GM18907 (cell line): ENCODE results near the gene CLRN3.

Source experiments
- ATAC-seq: cut with Tn5 transposase; IDR thresholded peaks from one replicate; pipeline ENCODE4 v1.9.1; 2021; ENCODE audit warnings: mild to moderate bottlenecking, moderate library complexity; ENCODE audit not compliant: unreplicated experiment

CLRN3 gene, protein sequence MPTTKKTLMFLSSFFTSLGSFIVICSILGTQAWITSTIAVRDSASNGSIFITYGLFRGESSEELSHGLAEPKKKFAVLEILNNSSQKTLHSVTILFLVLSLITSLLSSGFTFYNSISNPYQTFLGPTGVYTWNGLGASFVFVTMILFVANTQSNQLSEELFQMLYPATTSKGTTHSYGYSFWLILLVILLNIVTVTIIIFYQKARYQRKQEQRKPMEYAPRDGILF

DNA sequence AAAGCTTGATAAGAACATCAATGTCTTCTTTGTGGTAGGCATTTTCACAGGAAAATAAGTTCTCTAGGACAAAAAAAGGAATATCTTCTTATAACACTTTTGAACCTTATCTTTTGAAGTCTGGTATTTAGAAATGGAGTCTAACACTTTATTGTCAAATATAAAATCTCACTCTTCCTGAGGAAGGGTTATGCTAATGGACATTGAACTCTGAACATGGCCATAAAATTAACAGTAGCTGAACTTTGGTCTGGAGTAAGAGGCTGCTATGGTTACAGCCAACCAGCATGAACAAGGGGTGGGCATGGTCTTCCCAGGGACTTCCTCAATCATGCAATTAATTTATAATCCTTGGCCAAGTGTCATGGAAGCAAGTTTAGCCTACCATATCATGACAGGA is at the start of gene CLRN3:
CLRN3 (minus strand) TSS at position 199 of the 400 bp plus-strand sequence; CDS start at position 42, 157 bp downstream.
- no peak for ATAC-seq

DNA sequence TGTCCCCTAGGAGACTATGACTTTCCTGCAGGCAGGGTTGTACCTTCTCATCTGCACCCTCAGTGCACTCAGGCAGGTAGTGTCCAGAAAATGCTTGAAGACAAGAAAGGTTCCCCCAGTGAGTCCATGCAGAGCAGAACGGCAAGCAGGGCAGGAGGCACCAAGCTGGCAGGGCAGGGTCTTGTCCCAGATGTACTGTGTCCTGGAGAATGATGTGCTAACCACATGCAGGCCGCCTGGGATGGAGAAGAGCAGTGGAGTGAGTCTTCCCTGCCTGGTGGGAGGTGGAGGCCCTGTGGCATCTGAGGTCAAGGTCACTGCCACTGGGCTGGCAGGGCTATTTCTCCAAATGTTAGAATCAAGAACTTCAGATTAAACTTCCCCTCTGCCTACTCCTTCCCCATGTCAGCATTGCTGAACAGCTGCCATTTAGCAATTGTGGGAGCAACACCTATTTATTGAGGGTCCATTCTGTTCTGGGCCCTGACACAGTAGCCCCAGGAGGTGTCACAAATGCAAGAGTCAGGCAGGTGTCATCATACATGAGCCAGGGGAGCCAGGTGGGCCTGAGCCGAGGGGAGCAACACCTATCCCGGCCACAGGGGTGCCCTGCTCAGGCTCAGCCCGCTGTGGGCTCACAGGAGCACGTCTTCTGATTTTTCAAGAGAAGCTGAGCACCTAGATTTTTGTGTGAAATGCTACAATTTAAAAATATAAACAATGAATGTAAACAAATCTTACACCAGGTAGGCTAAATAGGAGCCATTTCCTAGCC is 48.3 kb upstream of the CLRN3 start:
- ATAC-seq, result no peak

DNA sequence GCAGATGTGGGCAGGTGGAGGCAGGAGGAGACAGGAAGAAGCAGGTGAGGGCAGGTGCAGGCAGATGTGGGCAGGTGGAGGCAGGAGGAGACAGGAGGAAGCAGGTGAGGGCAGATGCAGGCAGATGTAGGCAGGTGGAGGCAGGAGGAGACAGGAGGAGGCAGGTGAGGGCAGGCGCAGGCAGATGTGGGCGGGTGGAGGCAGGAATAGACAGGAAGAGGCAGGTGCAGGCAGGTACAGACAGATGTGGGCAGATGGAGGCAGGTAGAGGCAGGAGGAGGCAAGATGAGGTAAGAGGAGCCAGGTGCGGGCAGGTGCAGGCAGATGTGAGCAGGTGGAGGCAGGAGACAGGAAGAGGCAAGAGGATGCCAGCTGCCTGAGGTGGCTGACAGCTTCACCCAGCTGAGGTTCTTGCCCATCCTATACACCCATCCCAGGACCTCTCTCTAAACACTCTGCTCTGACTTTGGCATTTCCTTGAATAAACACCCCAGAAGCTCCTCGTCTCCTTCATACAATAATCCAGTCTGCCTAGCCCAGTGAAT is 47.1 kb upstream of the CLRN3 start:
- no peak for ATAC-seq

DNA sequence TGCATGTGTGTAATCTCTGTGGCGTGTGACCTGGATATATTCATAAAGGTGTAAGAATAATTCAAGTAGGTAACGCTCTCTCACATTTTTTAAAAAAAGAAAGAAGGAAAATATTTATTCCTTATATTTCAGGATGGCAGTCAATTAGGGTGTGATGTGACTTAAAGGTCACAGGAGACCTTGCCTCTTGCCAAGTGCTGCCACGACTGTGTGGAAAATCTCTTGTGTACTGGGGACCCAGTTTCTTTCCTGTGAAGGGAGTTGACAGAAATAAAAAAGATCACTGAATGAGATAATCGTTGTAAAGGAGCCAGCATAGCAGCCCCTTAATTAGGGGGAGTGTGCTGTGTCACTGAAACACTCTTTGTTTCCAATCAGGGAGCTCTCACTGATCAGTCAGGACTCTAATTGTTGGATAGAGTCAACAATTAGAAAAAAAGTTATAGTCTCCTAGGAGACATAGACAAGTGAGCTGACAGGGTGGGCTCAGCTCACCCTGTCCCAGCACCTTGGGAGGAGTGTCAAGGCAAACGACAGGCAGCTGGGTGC is 45.2 kb upstream of the CLRN3 start:
- no peak for ATAC-seq

DNA sequence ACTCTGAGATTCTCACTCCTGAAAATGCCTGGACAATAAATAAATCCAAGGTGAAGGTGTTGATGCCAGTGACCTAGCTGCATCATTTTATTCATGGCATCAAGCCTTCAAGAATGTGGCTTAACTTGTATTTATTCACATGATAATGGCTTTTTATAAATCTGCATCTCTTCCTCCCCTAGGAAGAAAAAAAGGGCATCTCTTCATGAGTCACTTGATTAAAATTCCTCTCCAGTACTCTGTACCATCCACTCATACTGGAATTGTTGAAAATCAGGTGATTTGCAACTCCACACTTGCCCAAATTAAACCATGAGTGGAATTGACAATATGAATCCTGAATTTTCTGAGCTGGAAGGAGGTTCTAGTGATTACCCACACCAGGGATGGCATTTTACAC is 44.3 kb upstream of the CLRN3 start:
- ATAC-seq, result no peak

DNA sequence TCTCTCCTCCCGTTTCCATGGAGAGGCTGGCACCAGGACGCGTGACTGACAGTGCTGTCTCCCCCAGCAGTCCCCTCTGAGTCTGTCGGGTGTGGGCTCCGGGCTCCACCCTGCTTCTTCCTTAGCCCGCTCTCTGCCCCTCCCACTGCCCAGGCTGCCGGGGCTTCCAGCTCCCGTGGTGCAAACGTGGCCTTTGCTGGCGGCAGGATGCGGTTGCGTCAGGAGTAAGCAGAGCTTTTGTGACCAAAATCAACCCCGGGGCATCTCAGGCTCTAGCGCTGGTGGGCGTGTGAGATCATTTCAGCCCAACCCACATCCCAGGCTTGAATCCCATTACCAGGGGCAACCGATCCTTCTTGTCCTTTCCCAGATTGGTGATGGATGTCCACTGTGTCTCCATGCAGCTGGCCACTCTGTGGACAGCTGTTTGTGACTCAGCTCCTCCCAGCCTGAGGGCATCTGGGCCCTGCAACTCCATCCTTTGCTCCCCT is 42.4 kb upstream of the CLRN3 start:
- ATAC-seq, result no peak

DNA sequence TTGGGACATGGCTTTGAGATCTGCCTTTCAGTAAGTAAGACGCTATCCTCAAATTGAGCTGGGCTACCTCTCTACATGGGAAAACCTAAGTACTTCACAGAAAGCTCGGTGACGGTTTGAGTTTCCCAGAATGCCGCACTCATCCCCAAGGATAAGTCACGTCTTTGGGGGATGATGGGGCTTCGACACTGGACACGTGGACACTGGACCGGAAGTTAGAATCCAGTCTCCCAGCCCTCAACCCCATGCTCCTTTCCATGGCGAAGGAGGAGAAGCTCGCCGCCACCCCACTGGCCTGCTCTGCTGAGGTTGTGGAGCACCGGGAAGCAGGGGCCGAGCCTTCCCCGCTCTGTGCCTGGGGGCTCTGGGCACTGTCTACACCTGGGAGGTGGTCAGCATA is 41.6 kb upstream of the CLRN3 start:
- ATAC-seq, result no peak

DNA sequence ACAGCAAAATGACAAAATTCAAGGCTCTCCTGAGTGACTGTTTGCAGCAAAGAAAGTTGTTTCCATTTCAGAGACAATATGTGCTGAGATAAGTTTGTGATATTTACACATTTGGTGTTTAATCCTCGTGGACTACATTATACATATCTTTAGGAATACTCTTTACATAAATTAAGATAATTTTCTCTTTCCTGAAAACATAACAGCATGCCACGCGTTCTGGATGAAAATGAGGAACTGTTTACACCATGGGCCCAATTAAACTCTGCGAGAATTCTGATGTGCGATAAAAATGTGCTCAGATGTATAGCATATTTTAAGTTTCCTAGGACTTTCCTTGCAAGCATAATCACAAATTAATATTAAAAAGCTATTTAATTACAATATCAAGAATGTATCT is 40.5 kb upstream of the CLRN3 start:
- no peak for ATAC-seq

DNA sequence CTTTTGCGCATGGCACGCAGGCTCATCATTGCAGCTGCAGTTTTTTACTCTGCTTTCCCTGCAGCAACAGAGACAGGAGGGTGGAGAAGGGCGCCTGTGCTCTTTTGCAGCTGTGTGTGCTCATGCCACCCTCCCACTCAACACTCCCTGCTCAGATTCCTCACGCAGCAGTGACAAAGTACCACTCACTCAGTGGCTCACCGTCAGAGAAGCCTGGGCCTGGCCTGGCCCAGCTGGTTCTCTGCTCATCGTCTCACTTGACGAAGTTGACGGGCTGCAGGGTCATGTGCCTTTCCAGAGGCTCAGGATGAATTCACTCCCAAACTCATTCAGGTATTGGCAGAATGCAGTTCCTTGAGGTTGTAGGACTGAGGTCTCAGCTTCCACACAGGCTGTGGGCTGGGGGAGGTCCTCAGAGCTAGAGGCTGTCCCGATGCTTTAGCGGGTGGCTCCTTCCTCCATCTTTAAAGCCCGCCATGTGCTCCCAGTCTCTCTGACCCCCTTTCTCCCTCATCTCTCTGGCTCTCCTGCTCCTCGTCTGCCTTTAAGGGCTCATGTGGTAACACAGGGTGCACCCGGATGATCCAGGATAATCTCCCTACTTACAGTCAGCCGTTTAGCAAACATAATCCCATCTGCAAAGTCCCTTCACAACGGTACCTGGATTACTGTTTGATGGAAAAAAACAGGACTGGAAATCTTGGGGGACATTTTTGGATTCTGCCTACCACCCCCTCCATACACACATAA is 40.0 kb upstream of the CLRN3 start:
- ATAC-seq, result no peak

DNA sequence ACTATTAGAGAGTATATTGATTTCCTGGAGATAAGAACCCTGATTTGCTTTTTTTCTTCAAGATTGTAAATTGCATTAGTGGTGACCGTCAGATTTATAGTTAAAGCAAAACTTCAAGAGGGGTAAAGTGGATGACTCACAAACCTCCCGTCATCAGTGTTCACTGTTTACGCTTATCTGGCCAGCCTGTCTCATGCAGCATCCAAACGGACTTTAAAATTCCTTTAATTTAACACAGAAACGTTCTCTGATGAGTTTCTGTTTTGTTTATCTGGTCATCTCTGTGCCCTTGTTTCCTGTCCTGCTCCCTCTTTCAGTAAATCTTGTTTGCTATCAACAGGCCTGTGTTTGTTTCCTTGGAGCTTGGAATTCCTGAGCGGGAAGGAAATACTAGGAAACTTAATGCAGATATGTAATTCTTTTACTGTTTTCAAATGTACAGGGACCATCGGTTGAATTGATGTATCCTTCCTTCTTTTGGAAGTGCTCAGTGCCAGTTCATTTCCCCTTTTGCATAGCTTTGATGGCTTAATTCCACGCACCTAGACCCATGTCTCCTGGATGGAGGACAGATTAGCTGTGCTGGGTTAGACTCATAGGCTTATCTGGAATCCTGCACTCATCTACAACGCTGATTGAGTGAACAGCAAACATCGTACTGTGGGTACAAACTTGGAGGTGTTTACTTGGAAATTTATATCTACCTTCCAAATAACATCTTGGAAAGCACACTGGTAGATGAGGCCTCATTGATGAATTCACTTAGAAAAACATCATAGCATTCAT is 35.5 kb upstream of the CLRN3 start:
- ATAC-seq, result no peak

DNA sequence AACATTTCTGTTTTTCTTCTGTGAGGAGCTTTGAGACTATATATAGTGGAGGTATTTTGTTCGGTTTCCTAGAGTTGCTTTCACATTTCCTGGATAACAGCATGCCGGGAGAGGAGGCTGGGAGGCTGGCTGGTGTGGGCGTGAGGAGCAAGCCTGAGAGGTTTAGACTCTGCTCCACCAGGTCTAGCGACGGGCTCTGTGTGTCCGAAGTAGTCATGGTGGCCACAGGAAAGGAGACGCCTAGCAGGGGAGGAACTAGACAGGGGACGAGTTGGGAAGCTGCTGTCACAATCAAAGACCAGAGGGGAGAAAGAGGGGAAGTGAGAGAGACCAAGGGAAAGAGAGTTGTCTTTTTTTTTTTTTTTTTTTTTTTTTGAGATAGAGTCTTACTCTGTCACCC is 33.7 kb upstream of the CLRN3 start:
- ATAC-seq, result no peak

DNA sequence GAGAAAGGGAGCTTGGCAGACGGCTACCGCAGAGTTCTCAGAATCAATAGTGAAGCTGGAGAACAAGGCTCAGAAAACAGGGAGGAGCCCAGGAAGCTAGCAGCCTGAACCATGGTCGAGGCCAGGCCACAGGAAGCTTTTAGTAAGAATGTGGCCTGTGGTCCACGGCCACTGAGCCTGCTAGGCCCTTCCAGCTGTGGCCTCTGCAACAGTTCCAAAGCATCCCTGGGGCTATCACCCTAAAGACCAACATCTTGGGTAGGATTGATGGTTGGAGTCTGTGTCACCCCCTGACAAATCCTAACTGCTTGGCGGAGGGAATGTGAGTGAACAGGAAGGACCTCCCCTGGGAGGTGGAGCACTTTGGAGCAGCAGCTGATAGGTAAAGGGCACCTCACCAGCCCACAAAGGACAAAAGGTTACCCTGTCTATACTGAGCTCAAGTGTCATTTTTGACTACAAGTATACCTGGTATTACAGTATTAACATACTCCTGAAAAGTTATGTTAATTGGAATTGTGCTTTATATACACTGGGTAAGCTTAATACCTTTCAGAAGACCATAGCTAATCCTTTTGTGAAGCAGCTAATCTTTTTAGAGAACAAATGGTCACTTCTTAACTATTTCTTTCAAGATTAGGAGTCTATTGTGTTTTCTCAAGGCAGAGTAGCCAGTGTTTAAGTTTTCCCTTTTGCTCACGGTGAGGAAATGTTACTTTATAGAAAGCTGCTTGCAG is 32.9 kb upstream of the CLRN3 start:
- ATAC-seq, result no peak

DNA sequence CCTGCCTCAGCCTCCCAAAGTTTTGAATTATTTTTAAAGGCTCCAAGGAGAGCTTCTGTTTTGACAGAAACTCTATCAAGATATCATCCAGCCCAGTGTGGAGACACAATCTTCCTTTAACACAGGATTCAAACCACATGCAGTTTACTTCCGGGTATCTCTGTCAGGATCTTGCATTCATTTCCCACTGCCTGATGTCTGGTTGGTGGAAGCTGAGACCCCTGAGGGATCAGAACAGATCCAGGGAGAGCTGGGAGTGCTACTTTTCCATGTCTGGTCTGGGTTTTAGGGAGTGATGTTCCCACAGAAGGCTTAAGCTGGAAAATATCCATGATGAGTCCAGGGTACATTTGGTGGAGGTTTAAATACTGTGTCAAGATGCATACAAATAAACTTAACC is 30.9 kb upstream of the CLRN3 start:
- ATAC-seq, result no peak

DNA sequence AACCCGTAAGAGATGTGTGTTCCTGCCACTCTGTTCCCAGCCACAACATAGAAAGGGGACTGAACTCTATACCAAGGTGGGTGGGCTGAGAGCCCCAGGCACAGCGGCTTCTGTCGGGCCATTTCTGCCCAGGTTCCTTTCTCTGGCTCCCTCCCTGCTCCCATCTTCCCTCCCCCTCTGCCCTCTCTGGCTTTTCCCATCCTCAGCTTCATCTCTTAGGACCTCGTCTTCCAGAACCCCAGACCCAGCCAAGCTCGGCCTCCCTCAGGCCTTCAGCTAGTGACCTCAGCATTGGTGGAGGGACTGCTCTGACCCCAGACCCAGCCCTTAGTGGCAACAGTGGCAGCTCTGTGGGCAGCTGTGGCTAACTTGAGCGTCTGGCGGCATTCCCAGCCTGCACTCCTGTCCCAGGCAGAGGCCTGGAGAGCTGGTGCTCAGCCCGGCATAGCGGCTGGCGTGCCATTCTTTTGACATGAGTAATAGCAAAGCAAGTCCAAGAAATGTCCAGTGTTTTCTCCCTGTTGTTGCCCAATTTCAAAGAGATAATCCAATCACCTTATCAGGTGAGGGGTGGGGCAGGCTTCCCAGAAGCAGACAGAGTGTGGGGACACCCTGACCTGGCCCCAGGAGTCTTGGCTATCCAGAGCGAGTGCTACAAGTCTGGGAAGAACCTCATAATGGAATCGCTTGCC is 30.1 kb upstream of the CLRN3 start:
- ATAC-seq, result no peak

DNA sequence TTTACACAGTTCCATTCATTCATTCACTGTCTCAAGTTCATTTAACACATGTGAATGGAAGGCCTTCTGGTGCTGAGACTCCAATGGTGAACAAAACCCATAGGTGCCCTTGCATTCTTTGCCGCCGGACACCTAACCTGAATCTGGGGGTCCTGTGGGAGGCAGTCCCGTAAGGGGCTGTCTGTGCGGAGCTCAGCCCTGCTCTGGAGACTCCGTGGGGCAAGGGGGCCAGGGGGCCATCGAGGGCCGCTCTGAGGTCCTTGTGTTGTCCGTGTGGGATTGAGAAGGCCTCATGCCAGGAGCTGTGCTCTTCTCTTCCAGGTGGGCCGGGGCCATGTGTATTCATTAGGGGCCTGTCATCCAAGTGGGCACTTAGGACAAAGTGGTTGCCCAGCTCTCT is 29.5 kb upstream of the CLRN3 start:
- ATAC-seq, result no peak

DNA sequence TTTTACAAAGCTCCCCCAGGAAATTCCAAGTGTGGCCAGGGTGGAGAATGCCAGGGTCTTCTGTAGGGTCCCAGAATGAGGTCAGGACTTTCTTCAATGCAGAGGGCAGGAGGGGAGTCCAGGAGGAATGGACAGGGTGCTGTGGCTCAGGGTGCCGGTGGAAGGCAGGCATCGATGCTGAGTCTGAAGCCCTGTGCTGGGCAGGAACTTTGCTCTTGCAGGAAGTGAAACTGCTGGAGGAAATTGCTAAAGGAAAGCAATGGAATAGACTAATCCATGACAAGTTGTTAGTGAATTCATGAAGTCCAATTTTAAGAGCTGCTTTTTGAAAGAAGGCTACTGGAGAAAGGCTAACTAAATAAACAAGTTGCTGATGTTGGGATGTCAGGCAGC is 29.0 kb upstream of the CLRN3 start:
- no peak for ATAC-seq

DNA sequence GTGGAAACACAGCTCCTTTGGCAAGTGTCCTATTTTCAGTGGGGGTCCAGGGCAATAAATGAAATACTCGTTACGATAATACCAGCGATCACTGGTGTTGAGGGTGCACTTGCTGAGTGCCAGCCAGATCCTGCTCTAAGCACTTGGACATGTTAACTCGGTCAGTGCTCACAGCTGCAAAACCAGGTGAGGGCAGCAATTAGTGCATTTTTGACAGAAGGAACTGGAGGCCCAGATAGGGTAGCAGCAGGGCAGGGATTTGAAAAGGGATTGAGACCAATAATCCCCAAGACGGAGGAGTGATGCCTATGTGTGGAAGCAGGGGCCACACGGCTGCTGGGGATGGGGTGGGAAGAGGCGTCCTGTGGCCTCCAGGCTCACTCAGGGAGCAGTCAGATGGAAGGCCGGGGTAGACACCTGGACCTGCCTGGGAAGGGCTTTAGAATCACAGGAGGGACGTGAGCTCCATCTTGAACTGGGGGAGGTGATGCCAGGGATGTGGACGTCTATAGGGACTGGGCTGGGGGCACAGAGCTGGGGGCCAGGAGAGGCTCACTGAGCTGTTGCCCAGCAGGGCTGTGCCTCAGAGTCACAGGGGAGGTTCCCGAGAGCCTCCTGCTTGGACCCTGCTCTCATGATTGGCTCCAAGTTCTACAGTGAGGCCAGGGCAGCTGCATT is 28.5 kb upstream of the CLRN3 start:
- no peak for ATAC-seq

DNA sequence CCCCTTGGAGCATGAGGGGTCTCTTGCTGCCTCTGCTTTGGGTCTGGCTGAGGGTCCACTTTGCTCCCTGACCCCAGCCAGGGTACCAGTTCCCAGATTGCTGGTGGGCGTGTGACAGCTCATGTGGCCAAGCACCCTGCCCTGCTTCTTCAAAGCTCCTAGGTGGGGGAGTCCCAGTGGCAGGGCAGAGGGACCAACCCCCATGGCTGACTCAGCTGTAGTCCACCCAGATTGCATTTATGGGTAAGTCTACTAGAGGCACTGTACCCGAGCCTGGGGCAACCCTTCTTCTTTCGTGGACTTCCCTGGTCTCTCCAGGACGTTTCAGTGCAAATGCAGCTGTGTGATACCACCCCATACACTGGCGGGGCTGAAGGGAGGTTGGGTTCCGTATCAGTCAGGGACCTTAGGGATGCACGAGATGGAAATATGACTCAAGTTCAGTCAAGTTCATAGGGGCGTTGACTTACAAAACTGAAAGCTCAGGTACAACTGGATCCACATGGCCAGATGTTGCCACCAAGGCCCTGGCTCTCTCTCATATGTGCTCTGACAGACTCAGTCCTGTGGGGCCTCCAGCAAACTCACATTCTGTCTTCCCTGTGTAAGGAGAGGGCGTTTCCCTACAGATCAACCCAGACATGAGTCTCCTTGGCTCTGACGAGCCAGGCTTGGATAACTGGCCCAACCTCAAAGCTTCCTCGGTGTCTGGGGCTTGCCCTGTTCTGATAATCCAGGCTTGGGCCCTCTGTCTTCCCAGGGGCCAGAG is 27.7 kb upstream of the CLRN3 start:
- no peak for ATAC-seq
